SJSA1 (cell line): ENCODE measurements around the gene HS1BP3. TPM values are rescaled to one million over a fixed set of nuclear protein-coding genes. Genes with fewer than 3 reads are reported as not detected.

Source experiments
- DNase-seq, 2 experiments: peaks; one replicate each; pipeline ENCODE4 v3.0.0-alpha.2; 2015 to 2020; ENCODE audit warnings: low spot score in 2 of 2, low read depth in 1 of 2
- H3K27ac ChIP-seq: fragments of 250-450 bp; sonication (Bioruptor Pico); 2 replicates; pipeline ENCODE4 v1.5.1; 2020; ENCODE audit warnings: mild to moderate bottlenecking, moderate library complexity
- H3K27me3 ChIP-seq: fragments of 250-450 bp; sonication (Bioruptor Pico); replicated peaks from 2 replicates; pipeline ENCODE4 v1.5.1; 2020; ENCODE audit warnings: mild to moderate bottlenecking, moderate library complexity
- H3K36me3 ChIP-seq: fragments of 250-450 bp; sonication (Bioruptor Pico); 2 replicates; pipeline ENCODE4 v1.5.1; 2020; ENCODE audit warnings: mild to moderate bottlenecking
- H3K4me1 ChIP-seq: fragments of 250-450 bp; sonication (Bioruptor Pico); replicated peaks from 2 replicates; pipeline ENCODE4 v1.6.1; 2021; ENCODE audit warnings: mild to moderate bottlenecking
- H3K4me3 ChIP-seq: fragments of 250-450 bp; sonication (Bioruptor Pico); 2 replicates; pipeline ENCODE4 v1.5.1; 2020; ENCODE audit warnings: mild to moderate bottlenecking
- H3K9me3 ChIP-seq: fragments of 250-450 bp; sonication (Bioruptor Pico); replicated peaks from 2 replicates; pipeline ENCODE4 v1.5.1; 2020; ENCODE audit warnings: mild to moderate bottlenecking
- total RNA-seq: library from RNA; depleted of rRNA; stranded (reverse); fragments of >200 nt; shearing (Covaris generic); gene quantifications from 2 replicates; pipeline ENCODE4 v1.2.3, GENCODE V29; 2014

HS1BP3 gene
- total RNA-seq, 1 experiment from 2014 or later = 17.2 TPM

DNA sequence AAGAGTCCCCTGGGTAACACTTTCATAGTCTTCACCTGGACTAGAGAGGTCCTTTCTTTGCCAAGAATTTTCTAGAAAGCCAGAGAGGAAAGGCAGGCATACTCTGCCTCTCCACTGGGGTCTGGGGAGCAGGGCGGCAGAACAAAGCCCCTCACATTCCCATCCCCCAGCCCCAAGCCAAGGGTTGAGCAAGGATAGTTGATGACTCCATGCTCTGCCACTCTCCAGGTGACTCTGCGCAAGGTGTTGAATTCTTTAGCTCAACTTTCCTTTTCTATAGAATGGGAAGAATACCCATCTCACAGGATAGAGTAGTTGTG, 13.1 kb upstream of the HS1BP3 start:
- DNase-seq = no peak
- no peaks in the 10 kb centered on the region; the same call in 1 of the 2 replicates for H3K9me3 ChIP-seq
- H3K4me3 ChIP-seq = no peak overlapping the region
- no peaks in the 10 kb centered on the region for H3K36me3 ChIP-seq
- H3K4me1 ChIP-seq = peaks cover 14% of the 10 kb centered on the region
- H3K27me3 ChIP-seq = peaks cover 71% of the 10 kb centered on the region
- no peak overlapping the region for H3K27ac ChIP-seq

DNA sequence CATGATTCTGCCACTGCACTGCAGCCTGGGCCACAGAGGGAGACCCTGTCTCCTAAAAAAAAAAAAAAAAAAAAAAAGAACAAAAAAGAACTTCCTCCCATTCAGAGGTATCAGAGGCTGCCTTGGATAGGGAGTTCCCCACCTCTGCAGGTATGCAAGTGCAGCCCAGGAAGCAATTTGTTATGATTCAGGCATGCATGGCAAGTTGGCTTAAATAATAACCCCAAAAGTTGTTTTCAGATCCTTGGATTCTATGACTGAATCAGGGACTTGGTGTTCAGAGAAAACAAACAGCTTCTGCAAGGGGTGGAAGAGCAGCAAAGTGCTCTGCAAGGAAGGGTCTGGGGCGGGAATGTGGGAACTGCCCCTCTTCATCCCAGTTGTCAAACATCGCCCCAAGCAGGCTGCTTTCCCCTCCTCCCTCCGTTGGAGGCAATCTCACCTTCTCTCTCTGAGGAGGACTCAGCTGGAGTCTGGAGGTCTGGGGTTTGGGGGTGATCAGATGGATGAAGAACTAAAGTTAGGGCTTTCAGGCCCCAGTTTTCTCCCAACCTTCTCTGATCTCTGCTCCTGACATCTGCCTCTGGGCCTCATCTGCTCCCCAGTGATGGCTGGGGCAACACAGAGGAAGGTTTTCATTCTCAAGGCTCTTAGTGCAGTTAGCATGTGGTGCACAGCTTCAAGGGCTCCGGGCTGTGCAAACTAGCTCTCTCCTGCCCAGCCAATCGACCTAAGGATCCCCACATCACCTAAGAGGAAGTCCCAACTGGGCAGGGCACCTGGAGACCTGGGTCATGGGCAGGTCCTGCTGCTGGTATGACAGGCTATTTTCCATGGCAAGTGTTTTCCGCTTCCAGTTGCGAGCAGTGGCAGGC, 12.5 kb upstream of the HS1BP3 start:
- Histone ChIP-seq H3K4me3 (no peak overlapping the region), H3K4me1 (peaks cover 14% of the 10 kb centered on the region), H3K27me3 (peaks cover 69% of the 10 kb centered on the region), H3K36me3 (no peaks in the 10 kb centered on the region), H3K9me3 (no peaks in the 10 kb centered on the region; the same call in 1 of the 2 replicates), H3K27ac (no peak overlapping the region)
- DNase-seq = no peak

- Histone ChIP-seq H3K27me3 (peaks cover 64% of the 10 kb centered on the region), H3K36me3 (no peaks in the 10 kb centered on the region), H3K4me3 (no peak overlapping the region), H3K9me3 (no peaks in the 10 kb centered on the region; the same call in 1 of the 2 replicates), H3K4me1 (peaks cover 11% of the 10 kb centered on the region), H3K27ac (no peak overlapping the region)
- DNase-seq = no peak
Measured at GRCh38 chr2:20662308-20662937, 11.5 kb upstream of the HS1BP3 start.

DNA sequence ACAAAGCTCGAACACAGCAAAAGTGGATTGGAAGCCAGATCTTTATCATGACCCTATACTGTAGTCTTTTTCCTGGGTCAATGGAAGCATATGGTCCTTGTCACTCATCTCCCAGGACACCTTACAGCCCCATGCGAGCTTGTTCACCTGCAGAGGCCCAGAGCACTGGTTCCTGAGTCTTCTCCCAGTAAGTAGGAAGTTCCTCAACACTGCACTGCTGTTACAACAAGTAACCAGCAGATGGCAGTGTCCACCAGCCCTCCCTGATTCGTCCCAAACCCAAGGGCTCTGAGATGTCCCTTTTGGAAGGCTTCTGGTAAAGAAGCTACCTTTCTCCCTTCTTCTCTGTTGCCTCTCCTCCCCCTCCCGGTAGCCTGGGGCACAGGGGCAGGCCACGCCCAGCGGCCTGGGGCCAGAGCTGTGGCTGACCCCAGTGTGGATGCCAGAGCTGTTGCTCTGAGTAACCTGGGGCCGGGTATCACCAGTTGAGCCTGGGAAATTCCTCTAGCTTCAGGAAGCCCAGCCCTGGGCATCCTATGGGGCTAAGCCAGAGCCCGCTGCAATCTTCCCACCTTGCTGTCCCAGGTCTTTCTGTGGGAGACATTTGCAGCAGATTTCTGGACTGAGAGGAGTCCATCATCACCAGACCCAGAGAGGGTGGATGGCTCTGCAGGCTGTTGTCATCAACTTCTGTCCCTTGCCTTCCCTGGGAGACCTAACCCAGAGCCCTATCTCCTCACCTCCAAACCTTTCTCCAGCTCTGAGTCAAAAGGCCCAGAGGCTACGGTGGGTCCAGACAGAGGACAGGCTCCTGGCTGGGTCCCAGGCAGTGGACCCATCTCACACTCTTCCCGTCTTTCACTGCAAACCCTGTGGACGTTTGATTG, 10.8 kb upstream of the HS1BP3 start:
- no peaks in the 10 kb centered on the region for H3K36me3 ChIP-seq
- H3K27me3 ChIP-seq = peaks cover 61% of the 10 kb centered on the region
- DNase-seq = peak in 1 of 2 experiments; percentile 70
- H3K9me3 ChIP-seq = no peaks in the 10 kb centered on the region; the same call in 1 of the 2 replicates
- H3K4me3 ChIP-seq = no peak overlapping the region
- H3K27ac ChIP-seq = no peak overlapping the region
- H3K4me1 ChIP-seq = peaks cover 9% of the 10 kb centered on the region

- DNase-seq = no peak
Measured at GRCh38 chr2:20660506-20661420, 9.9 kb upstream of the HS1BP3 start.

GRCh38 chr2:20657522-20658235, 6.8 kb upstream of the HS1BP3 start:
- Histone ChIP-seq H3K9me3 (no peaks in the 10 kb centered on the region), H3K27ac (no peak overlapping the region), H3K4me1 (no peaks in the 10 kb centered on the region), H3K4me3 (no peak overlapping the region), H3K27me3 (peaks cover 27% of the 10 kb centered on the region; the same call in 1 of the 2 replicates), H3K36me3 (no peaks in the 10 kb centered on the region)
- no peak for DNase-seq

More at GRCh38 chr2:20660506-20661420, 9.9 kb upstream of the HS1BP3 start:
- no peak overlapping the region for H3K27ac ChIP-seq
- H3K9me3 ChIP-seq = no peaks in the 10 kb centered on the region
- no peak overlapping the region for H3K4me3 ChIP-seq
- peaks cover 52% of the 10 kb centered on the region for H3K27me3 ChIP-seq
- H3K36me3 ChIP-seq = no peaks in the 10 kb centered on the region
- H3K4me1 ChIP-seq = no peaks in the 10 kb centered on the region; the same call in 1 of the 2 replicates

GRCh38 chr2:20656561-20656960, 5.7 kb upstream of the HS1BP3 start:
- no peak overlapping the region for H3K27ac ChIP-seq
- no peak overlapping the region for H3K4me3 ChIP-seq
- peaks cover 16% of the 10 kb centered on the region; the same call in 1 of the 2 replicates for H3K27me3 ChIP-seq
- DNase-seq = no peak
- peaks cover under 1% of the 10 kb centered on the region for H3K4me1 ChIP-seq
- no peaks in the 10 kb centered on the region for H3K9me3 ChIP-seq
- H3K36me3 ChIP-seq = no peaks in the 10 kb centered on the region

DNA sequence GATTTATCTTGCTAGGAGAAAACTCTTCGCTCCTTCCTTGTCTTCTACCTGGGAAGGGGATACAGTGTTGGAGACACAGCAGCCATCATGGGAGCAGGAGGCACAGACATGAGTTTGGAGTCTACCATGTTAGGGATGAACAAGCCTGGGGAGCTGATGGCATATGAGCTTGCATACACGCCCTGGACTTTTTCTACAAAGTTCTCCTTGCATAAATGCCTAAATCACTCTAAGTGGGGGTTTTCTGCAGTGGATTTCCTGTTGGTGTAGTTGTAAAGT, 3.6 kb upstream of the HS1BP3 start:
- no peaks in the 10 kb centered on the region for H3K9me3 ChIP-seq
- H3K27ac ChIP-seq = no peak overlapping the region
- peaks cover 8% of the 10 kb centered on the region; the same call in 1 of the 2 replicates for H3K27me3 ChIP-seq
- no peak overlapping the region for H3K4me3 ChIP-seq
- H3K4me1 ChIP-seq = peaks cover 13% of the 10 kb centered on the region
- DNase-seq = no peak
- H3K36me3 ChIP-seq = peaks cover 3% of the 10 kb centered on the region

- Histone ChIP-seq H3K36me3 (peaks cover 3% of the 10 kb centered on the region), H3K4me1 (peaks cover 13% of the 10 kb centered on the region), H3K4me3 (no peak overlapping the region), H3K9me3 (no peaks in the 10 kb centered on the region), H3K27me3 (peaks cover 5% of the 10 kb centered on the region; the same call in 1 of the 2 replicates), H3K27ac (no peak overlapping the region)
- no peak for DNase-seq
Measured at GRCh38 chr2:20653695-20654534, 3.0 kb upstream of the HS1BP3 start.

- peaks cover 13% of the 10 kb centered on the region for H3K4me1 ChIP-seq
- DNase-seq = no peak
- no peaks in the 10 kb centered on the region for H3K9me3 ChIP-seq
- peaks cover 3% of the 10 kb centered on the region for H3K36me3 ChIP-seq
- 0 out of 2 replicates have a peak, but pooled peaks cover 1% of the 10 kb centered on the region for H3K27me3 ChIP-seq
- H3K4me3 ChIP-seq = no peak overlapping the region
- no peak overlapping the region for H3K27ac ChIP-seq
Measured at GRCh38 chr2:20652673-20653575, 2.0 kb upstream of the HS1BP3 start.

- Histone ChIP-seq H3K9me3 (no peaks in the 10 kb centered on the region), H3K4me3 (no peak overlapping the region), H3K36me3 (peaks cover 3% of the 10 kb centered on the region), H3K27me3 (no peaks in the 10 kb centered on the region), H3K4me1 (peaks cover 13% of the 10 kb centered on the region), H3K27ac (no peak overlapping the region)
- no peak for DNase-seq
Measured at GRCh38 chr2:20652141-20652540, 1.2 kb upstream of the HS1BP3 start.
